GM23248 (cell line): ENCODE results near the gene KIF12. TPM values are rescaled to one million over a fixed set of nuclear protein-coding genes. Genes with fewer than 3 reads are reported as not detected.

ENCODE experiments used
- DNase-seq: peaks from one replicate; pipeline ENCODE4 v3.0.0-alpha.2; 2015
- H2AFZ ChIP-seq: fragments of 200-600 bp; sonication (generic); 2 replicates; pipeline ENCODE4 v1.6.1; 2016; ENCODE audit warnings: antibody characterized with exemption
- H3F3A ChIP-seq: fragments of 200-600 bp; sonication (generic); 2 replicates; pipeline ENCODE4 v1.6.1; 2016; ENCODE audit warnings: mild to moderate bottlenecking, antibody characterized with exemption, mixed run types; ENCODE audit not compliant: insufficient read depth
- H3K27ac ChIP-seq: fragments of 200-600 bp; sonication (generic); 2 replicates; pipeline ENCODE4 v1.5.1; 2016; ENCODE audit warnings: mild to moderate bottlenecking
- H3K27me3 ChIP-seq: fragments of 200-600 bp; sonication (generic); replicated peaks from 2 replicates; pipeline ENCODE4 v1.6.1; 2016; ENCODE audit warnings: mild to moderate bottlenecking; ENCODE audit not compliant: insufficient read depth
- H3K36me3 ChIP-seq: fragments of 200-600 bp; sonication (generic); 2 replicates; pipeline ENCODE4 v1.6.1; 2016; ENCODE audit warnings: low read depth, mild to moderate bottlenecking
- H3K4me1 ChIP-seq: fragments of 200-600 bp; sonication (generic); 2 replicates; pipeline ENCODE4 v1.6.1; 2016; ENCODE audit warnings: mild to moderate bottlenecking; ENCODE audit not compliant: insufficient read depth
- H3K4me2 ChIP-seq: fragments of 200-600 bp; sonication (generic); one replicate; pipeline ENCODE4 v1.6.1; 2016; ENCODE audit warnings: mild to moderate bottlenecking; ENCODE audit not compliant: unreplicated experiment
- H3K4me3 ChIP-seq: fragments of 200-600 bp; sonication (generic); 2 replicates; pipeline ENCODE4 v1.5.1; 2016; ENCODE audit warnings: mild to moderate bottlenecking
- H3K79me2 ChIP-seq: fragments of 200-600 bp; sonication (generic); 2 replicates; pipeline ENCODE4 v1.6.1; 2016; ENCODE audit warnings: mild to moderate bottlenecking; ENCODE audit not compliant: insufficient read depth
- H3K9ac ChIP-seq: fragments of 200-600 bp; sonication (generic); 2 replicates; pipeline ENCODE4 v1.6.1; 2016; ENCODE audit warnings: mild to moderate bottlenecking
- H3K9me2 ChIP-seq: fragments of 200-600 bp; sonication (generic); 2 replicates; pipeline ENCODE4 v1.6.1; 2016; ENCODE audit warnings: mixed run types, mild to moderate bottlenecking, moderate library complexity; ENCODE audit not compliant: insufficient read depth
- H3K9me3 ChIP-seq: fragments of 200-600 bp; sonication (generic); one replicate; pipeline ENCODE4 v1.6.1; 2017; ENCODE audit warnings: low read depth
- H4K20me1 ChIP-seq: fragments of 200-600 bp; sonication (generic); 2 replicates; pipeline ENCODE4 v1.6.0; 2016; ENCODE audit not compliant: insufficient read depth
- EZH2 ChIP-seq: fragments of 200-600 bp; sonication (generic); IDR thresholded peaks from 2 replicates; pipeline ENCODE4 v1.6.1; 2018; ENCODE audit warnings: antibody characterized with exemption, mild to moderate bottlenecking; ENCODE audit not compliant: insufficient read depth, poor library complexity, severe bottlenecking
- EZH2phosphoT487 ChIP-seq: fragments of 200-600 bp; sonication (generic); IDR thresholded peaks from 2 replicates; pipeline ENCODE4 v1.6.1; 2018; ENCODE audit warnings: antibody characterized with exemption, moderate library complexity, mild to moderate bottlenecking, low read depth; ENCODE audit not compliant: insufficient read depth
- WGBS, 2 experiments: methylation state at CpG; one replicate each; pipeline ENCODE4 v1.1.6; 2015 to 2017; ENCODE audit warnings: low lambda C conversion rate in 2 of 2, low coverage in 1 of 2; ENCODE audit errors: missing lambda C conversion rate in 2 of 2; 5-methylcytosine and 5-hydroxymethylcytosine counted together
- in situ Hi-C: fragments of 300-500 bp; cut with MboI; formaldehyde crosslinking; loops from 2 replicates; pipeline ENCODE4 v1.15.0; 2020
- polyA plus RNA-seq: library from polyadenylated mRNA; unstranded; fragments of >200 nt; fragmentation: Nextera tagmentation; extraction: Ambion mirVana; gene quantifications from 2 replicates; pipeline ENCODE4 v1.2.1, GENCODE V29; 2016
- total RNA-seq: library from RNA; depleted of rRNA; stranded (reverse); fragments of >200 nt; shearing (Covaris generic); gene quantifications from 2 replicates; pipeline ENCODE4 v1.2.3, GENCODE V29; 2014

KIF12 gene
- total and polyA plus RNA-seq, 2 experiments from 2014 or later: not detected

DNA sequence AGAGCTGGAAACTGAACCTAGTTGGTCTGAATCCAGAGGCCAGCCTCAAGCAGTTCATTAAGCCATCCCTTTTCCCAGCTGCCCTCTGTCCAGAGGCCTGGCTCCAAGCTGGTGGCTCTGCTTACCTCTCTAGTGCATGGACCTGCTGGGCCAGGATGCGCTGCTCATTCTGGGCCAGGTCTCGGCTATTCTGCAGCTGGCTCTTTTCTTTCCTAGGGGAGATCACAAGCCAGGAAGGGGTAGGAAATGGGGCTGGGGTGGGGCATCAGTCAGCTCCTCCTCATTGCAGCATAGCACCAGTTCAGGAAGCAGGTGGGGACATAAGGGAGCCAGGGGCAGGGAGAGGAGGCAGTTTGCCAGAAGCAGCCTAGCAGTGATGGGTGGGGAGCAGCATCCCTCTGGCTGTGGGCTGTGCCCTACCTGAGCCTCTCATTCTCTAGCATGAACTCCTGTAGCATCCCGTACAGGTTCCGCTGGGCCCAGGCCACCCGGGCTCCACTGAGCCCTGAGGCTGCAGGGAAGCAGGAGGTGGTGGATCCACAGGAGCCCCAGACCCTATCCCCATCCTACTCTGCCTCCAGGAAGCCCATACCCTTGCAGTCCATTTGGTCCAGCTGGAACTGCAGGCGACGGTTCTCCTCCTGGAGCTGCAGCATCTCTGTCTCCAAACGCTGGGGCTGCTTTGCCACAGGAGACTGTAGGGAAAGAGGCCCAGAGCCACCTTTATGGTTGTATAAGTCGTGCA lies 5.2 kb downstream of the KIF12 start:
- Histone ChIP-seq H3K79me2 (no peaks in the 10 kb centered on the region), H3K9ac (no peak overlapping the region), H3F3A (no peaks in the 10 kb centered on the region), H3K4me2 (no peak overlapping the region), H3K9me2 (no peaks in the 10 kb centered on the region), H3K4me1 (no peaks in the 10 kb centered on the region), H3K27me3 (no peaks in the 10 kb centered on the region; the same call in 1 of the 2 replicates), H3K36me3 (no peaks in the 10 kb centered on the region), H3K9me3 (no peaks in the 10 kb centered on the region), H2AFZ (no peak overlapping the region), H3K4me3 (no peak overlapping the region), H3K27ac (no peak overlapping the region), H4K20me1 (no peaks in the 10 kb centered on the region)
- in situ Hi-C loops: no loop called here
- no peak for TF ChIP-seq EZH2phosphoT487
- no peak for TF ChIP-seq EZH2
- DNase-seq: no peak
- 76 to 81% methylated on average over 9 of the region's 9 CpGs for WGBS, 2 experiments

DNA sequence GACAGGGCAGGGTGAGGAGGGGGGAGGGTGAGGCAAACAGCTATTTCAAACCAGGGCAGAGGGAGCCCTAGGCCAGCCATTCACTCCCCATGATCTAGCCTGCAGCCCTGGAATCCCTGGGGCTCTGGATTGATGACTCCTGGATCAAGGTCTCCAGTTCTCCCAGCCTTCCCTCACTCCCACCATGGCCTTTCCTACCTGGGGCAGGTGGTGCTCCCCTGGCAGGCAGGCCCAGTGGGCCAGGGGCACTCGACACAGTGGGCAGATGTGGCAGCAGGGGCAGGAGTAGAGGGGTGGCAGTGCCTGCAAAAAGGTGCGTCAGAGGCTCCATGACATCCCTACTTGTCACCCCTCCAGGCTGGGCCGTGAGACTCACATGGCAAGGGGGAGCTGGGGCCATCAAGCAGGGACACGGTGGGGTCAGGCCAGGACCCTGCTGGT lies 6.0 kb downstream of the KIF12 start:
- H3K36me3 ChIP-seq: no peaks in the 10 kb centered on the region
- H3F3A ChIP-seq: no peaks in the 10 kb centered on the region
- H3K27ac ChIP-seq: no peak overlapping the region
- WGBS, 2 experiments: 56 to 58% methylated on average over 4 of the region's 4 CpGs
- no peaks in the 10 kb centered on the region; the same call in 1 of the 2 replicates for H3K27me3 ChIP-seq
- no peak overlapping the region for H3K4me2 ChIP-seq
- in situ Hi-C loops: no loop called here
- no peak overlapping the region for H2AFZ ChIP-seq
- no peak overlapping the region for H3K4me3 ChIP-seq
- no peaks in the 10 kb centered on the region for H4K20me1 ChIP-seq
- DNase-seq: no peak
- no peak overlapping the region for H3K9ac ChIP-seq
- TF ChIP-seq EZH2phosphoT487: no peak
- no peak for TF ChIP-seq EZH2
- no peaks in the 10 kb centered on the region for H3K9me2 ChIP-seq
- H3K9me3 ChIP-seq: no peaks in the 10 kb centered on the region
- H3K79me2 ChIP-seq: no peaks in the 10 kb centered on the region
- no peaks in the 10 kb centered on the region for H3K4me1 ChIP-seq

DNA sequence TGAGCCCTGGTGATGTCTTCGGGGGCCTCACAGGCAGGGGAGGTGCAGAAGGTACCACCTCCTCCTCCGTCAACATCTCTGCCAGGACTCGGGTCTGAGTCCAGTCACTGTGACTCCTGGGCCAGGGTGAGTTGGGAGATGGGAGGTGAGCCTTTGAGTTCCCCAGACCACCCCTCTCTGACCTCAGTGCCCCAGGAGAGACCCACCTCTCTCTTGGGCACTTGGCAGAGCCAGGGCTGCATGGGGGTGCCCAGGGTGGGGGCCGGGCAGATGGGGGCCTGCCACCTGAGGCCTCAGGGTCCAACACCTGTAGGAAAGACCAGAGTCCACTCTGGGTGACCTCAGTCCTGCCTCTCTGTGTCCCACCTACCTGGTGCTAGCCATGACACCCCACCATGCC lies 6.8 kb downstream of the KIF12 start:
- Histone ChIP-seq H3F3A (no peaks in the 10 kb centered on the region), H3K9me3 (no peaks in the 10 kb centered on the region), H3K79me2 (no peaks in the 10 kb centered on the region), H3K4me2 (no peak overlapping the region), H2AFZ (no peak overlapping the region), H3K27me3 (no peaks in the 10 kb centered on the region), H3K9ac (no peak overlapping the region), H3K9me2 (no peaks in the 10 kb centered on the region), H3K27ac (no peak overlapping the region), H3K4me1 (no peaks in the 10 kb centered on the region), H4K20me1 (no peaks in the 10 kb centered on the region), H3K4me3 (no peak overlapping the region), H3K36me3 (no peaks in the 10 kb centered on the region)
- in situ Hi-C loops: no loop called here
- no peak for DNase-seq
- no peak for TF ChIP-seq EZH2phosphoT487
- TF ChIP-seq EZH2: no peak
- 83 to 89% methylated on average over 4 of the region's 4 CpGs for WGBS, 2 experiments

DNA sequence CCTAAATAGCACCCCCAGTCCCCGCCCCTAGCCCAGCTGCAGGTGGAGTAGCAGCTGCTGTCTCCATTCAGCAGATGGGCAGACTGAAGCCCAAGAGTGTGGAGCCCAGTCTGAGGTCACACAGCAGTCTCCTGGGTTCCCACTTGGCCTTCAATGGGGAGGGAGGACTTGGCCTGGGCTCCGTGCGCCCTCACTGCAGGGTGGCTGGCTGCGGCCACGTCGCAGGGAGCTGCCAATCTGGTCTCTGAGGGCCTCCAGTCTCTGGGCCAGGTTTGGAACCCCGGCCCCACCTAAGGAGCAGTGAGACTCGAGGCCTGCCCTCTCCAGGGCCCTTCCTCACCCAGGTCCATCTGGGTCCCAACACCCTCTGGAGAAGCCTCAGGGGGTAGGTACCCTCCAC lies 7.4 kb downstream of the KIF12 start:
- Histone ChIP-seq H3F3A (no peaks in the 10 kb centered on the region), H3K9me2 (no peaks in the 10 kb centered on the region), H3K4me1 (no peaks in the 10 kb centered on the region), H3K4me2 (no peak overlapping the region), H3K79me2 (no peaks in the 10 kb centered on the region), H3K4me3 (no peak overlapping the region), H2AFZ (no peak overlapping the region), H3K9me3 (no peaks in the 10 kb centered on the region), H3K27me3 (no peaks in the 10 kb centered on the region), H3K27ac (no peak overlapping the region), H3K36me3 (no peaks in the 10 kb centered on the region), H3K9ac (no peak overlapping the region), H4K20me1 (no peaks in the 10 kb centered on the region)
- no peak for DNase-seq
- in situ Hi-C loops: no loop called here
- TF ChIP-seq EZH2 (no peak), EZH2phosphoT487 (no peak)
- 80 to 94% methylated on average over 7 to 8 of the region's 8 CpGs for WGBS, 2 experiments

DNA sequence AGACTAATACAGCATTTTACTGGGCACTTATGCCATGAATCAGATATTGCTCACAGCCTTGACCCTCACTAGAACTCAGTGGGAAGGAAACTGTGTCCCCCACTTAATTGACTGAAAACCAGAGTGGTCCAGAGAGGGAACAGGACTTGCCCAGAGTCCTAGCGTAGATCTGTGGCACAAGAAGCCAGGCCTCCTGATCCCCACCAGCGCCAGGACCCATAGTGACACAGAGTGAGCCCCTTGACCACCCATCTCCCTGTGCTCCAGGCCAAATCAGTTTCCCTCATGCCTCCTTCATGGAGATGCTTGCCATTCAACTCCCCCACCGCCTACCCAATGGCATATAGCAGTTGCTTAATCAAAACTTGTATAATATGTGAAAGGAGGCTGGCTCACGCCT lies 8.3 kb downstream of the KIF12 start:
- no peak for DNase-seq
- H3K4me2 ChIP-seq: no peak overlapping the region
- H3K27ac ChIP-seq: no peak overlapping the region
- H3F3A ChIP-seq: no peaks in the 10 kb centered on the region
- H3K4me3 ChIP-seq: no peak overlapping the region
- in situ Hi-C loops: no loop called here
- no peaks in the 10 kb centered on the region for H3K36me3 ChIP-seq
- WGBS, 2 experiments: 82 to 90% methylated on average over 4 of the region's 4 CpGs
- H3K79me2 ChIP-seq: no peaks in the 10 kb centered on the region
- TF ChIP-seq EZH2: no peak
- TF ChIP-seq EZH2phosphoT487: no peak
- no peak overlapping the region for H2AFZ ChIP-seq
- H3K4me1 ChIP-seq: no peaks in the 10 kb centered on the region
- H3K9me2 ChIP-seq: no peaks in the 10 kb centered on the region
- H3K27me3 ChIP-seq: no peaks in the 10 kb centered on the region
- H3K9ac ChIP-seq: no peak overlapping the region
- H4K20me1 ChIP-seq: no peaks in the 10 kb centered on the region
- H3K9me3 ChIP-seq: no peaks in the 10 kb centered on the region
